ENCODE data around the gene STARD3NL.

STARD3NL gene

GRCh38 chr7:38199782-38200181 lies 21.7 kb downstream of the STARD3NL start:
- Histone ChIP-seq H3K4me3 (ENCODE audit: low read depth, low read length) (no peak overlapping the region), H3K9me3 (ENCODE audit: control insufficient read depth, insufficient read depth, low read depth, low read length) (no peaks in the 10 kb centered on the region), H3K4me1 (ENCODE audit: control insufficient read depth, insufficient read depth, low read length) (peaks cover 15% of the 10 kb centered on the region), H3K36me3 (ENCODE audit: control insufficient read depth in 2 of 2, insufficient read depth in 1 of 2, low read length in 2 of 2) (peaks cover 0 to 4% of the 10 kb centered on the region in 2 experiments; a peak in 1 of 3 replicates), H3K27ac (ENCODE audit: extremely low read depth, low read depth, low read length) (no peak overlapping the region)
- ChIA-PET POLR2A (no interaction called here), CTCF (interaction anchor here (0.6 to 4.9 kb wide), 5 partner anchors 16 to 998 kb away, joined by 3 to 37 read pairs (median 19); no protein-coding TSS in a partner anchor)
- TF ChIP-seq SCRT2 (tag by site-specific recombination; IDR thresholded peaks at IDR 0.05) (no peak), SCRT1 (tag by site-specific recombination; IDR thresholded peaks at IDR 0.05; ENCODE audit: borderline replicate concordance) (no peak), SP3 (tag by site-specific recombination; IDR thresholded peaks at IDR 0.05) (no peak), ZNF544 (tag by site-specific recombination; IDR thresholded peaks at IDR 0.05) (no peak), TRIM28 (IDR thresholded peaks at IDR 0.05; ENCODE audit: borderline replicate concordance, low read length) (no peak), ZNF791 (tag by site-specific recombination; IDR thresholded peaks at IDR 0.05) (no peak), ZNF239 (tag by site-specific recombination; IDR thresholded peaks at IDR 0.05) (no peak), ZNF560 (tag by site-specific recombination; IDR thresholded peaks at IDR 0.05; ENCODE audit: borderline replicate concordance) (no peak), ZFHX2 (tag by site-specific recombination; conservative IDR thresholded peaks at IDR 0.05) (no peak), WT1 (tag by site-specific recombination; IDR thresholded peaks at IDR 0.05) (no peak), ZBTB1 (tag by site-specific recombination; IDR thresholded peaks at IDR 0.05) (no peak)

GRCh38 chr7:38206071-38206470 lies 28.0 kb downstream of the STARD3NL start:
- Histone ChIP-seq H3K4me1 (ENCODE audit: control insufficient read depth, insufficient read depth, low read length) (no peaks in the 10 kb centered on the region), H3K27ac (ENCODE audit: extremely low read depth, low read depth, low read length) (no peak overlapping the region), H3K9me3 (ENCODE audit: control insufficient read depth, insufficient read depth, low read depth, low read length) (no peaks in the 10 kb centered on the region), H3K4me3 (ENCODE audit: low read depth, low read length) (no peak overlapping the region), H3K36me3 (ENCODE audit: control insufficient read depth in 2 of 2, insufficient read depth in 1 of 2, low read length in 2 of 2) (peaks cover 16 to 17% of the 10 kb centered on the region in 2 experiments)
- TF ChIP-seq ZNF830 (tag by site-specific recombination; IDR thresholded peaks at IDR 0.05; ENCODE audit: low read depth), result no peak
- no peak for TF ChIP-seq ZSCAN16 (tag by site-specific recombination; IDR thresholded peaks at IDR 0.05)
- TF ChIP-seq SP3 (tag by site-specific recombination; IDR thresholded peaks at IDR 0.05), result no peak
- no peak for TF ChIP-seq ZNF610 (tag by site-specific recombination; IDR thresholded peaks at IDR 0.05; ENCODE audit: borderline replicate concordance)
- TF ChIP-seq ZNF658 (tag by site-specific recombination; IDR thresholded peaks at IDR 0.05), result no peak
- no peak for TF ChIP-seq GLIS1 (tag by site-specific recombination; IDR thresholded peaks at IDR 0.05)
- TF ChIP-seq BCL11A (tag by site-specific recombination; IDR thresholded peaks at IDR 0.05; ENCODE audit: low read depth), result no peak
- TF ChIP-seq GFI1B (tag by site-specific recombination; IDR thresholded peaks at IDR 0.05), result no peak
- TF ChIP-seq WT1 (tag by site-specific recombination; IDR thresholded peaks at IDR 0.05), result no peak
- TF ChIP-seq, protein P1, sequence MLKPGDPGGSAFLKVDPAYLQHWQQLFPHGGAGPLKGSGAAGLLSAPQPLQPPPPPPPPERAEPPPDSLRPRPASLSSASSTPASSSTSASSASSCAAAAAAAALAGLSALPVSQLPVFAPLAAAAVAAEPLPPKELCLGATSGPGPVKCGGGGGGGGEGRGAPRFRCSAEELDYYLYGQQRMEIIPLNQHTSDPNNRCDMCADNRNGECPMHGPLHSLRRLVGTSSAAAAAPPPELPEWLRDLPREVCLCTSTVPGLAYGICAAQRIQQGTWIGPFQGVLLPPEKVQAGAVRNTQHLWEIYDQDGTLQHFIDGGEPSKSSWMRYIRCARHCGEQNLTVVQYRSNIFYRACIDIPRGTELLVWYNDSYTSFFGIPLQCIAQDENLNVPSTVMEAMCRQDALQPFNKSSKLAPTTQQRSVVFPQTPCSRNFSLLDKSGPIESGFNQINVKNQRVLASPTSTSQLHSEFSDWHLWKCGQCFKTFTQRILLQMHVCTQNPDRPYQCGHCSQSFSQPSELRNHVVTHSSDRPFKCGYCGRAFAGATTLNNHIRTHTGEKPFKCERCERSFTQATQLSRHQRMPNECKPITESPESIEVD (tag by site-specific recombination; IDR thresholded peaks at IDR 0.05), result no peak
- POLR2A ChIA-PET, result no interaction called here
- CTCF ChIA-PET, result interaction anchor here (1.3 kb wide), 1 partner anchor 10 kb away, joined by 4 read pairs; no protein-coding TSS in a partner anchor

DNA sequence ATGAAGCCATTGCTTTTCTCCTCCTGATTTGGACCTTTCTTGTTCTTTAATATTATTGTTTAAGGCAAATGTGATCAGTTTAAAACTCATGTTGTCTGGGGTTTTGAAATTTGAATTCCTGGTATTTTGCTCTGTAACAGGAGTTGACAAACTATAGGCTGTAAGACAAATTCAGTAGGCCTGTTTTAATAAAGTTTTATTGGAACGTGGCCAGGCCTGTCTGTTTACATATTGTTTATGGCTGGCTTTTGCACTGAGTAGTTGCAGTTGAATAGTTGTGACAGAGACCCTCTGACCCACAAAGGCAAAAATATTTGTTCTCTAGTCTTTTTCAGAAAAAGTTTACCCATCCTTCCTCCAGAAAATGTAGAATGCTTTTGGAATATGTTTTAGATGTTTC lies 29.8 kb downstream of the STARD3NL start:
- TF ChIP-seq ZNF121 (tag by site-specific recombination; IDR thresholded peaks at IDR 0.05) (no peak), ZBTB17 (tag by site-specific recombination; IDR thresholded peaks at IDR 0.05) (no peak), ZNF324 (tag by site-specific recombination; IDR thresholded peaks at IDR 0.05) (no peak), PRDM10 (tag by site-specific recombination; IDR thresholded peaks at IDR 0.05) (no peak), ZNF654 (tag by site-specific recombination; IDR thresholded peaks at IDR 0.05; ENCODE audit: low read depth) (no peak), ZNF10 (tag by site-specific recombination; IDR thresholded peaks at IDR 0.05) (no peak)
- no peak overlapping the region for H3K27ac ChIP-seq (ENCODE audit: extremely low read depth, low read depth, low read length)
- CTCF ChIA-PET, result interaction anchor here (1.3 kb wide), 1 partner anchor 8 kb away, joined by 15 read pairs; no protein-coding TSS in a partner anchor
- POLR2A ChIA-PET, result no interaction called here
- H3K36me3 ChIP-seq (ENCODE audit: control insufficient read depth in 2 of 2, insufficient read depth in 1 of 2, low read length in 2 of 2), result peaks cover 14 to 16% of the 10 kb centered on the region in 2 experiments
- H3K9me3 ChIP-seq (ENCODE audit: control insufficient read depth, insufficient read depth, low read depth, low read length), result no peaks in the 10 kb centered on the region
- H3K4me3 ChIP-seq (ENCODE audit: low read depth, low read length), result no peak overlapping the region
- H3K4me1 ChIP-seq (ENCODE audit: control insufficient read depth, insufficient read depth, low read length), result no peaks in the 10 kb centered on the region

Data from HEK293 (cell line).